GM08714 (cell line): Measurements from ENCODE around the gene FAM3A.
"Not testable (repeated sequence)": the region's sequence is repeated elsewhere in the genome, so short reads cannot be mapped to it uniquely, and the experiment has no call there.

ENCODE experiments used
- H3K4me3 ChIP-seq: fragments of 200-500 bp; sonication (Bioruptor generic); 2 replicates; pipeline ENCODE4 v1.5.1; 2014; ENCODE audit warnings: mild to moderate bottlenecking, low read length, inconsistent platforms
- ZNF274 ChIP-seq: IDR thresholded peaks from 2 replicates; pipeline ENCODE4 v1.6.1; 2012; ENCODE audit warnings: mild to moderate bottlenecking, low read depth, low read length

The FAM3A gene

DNA sequence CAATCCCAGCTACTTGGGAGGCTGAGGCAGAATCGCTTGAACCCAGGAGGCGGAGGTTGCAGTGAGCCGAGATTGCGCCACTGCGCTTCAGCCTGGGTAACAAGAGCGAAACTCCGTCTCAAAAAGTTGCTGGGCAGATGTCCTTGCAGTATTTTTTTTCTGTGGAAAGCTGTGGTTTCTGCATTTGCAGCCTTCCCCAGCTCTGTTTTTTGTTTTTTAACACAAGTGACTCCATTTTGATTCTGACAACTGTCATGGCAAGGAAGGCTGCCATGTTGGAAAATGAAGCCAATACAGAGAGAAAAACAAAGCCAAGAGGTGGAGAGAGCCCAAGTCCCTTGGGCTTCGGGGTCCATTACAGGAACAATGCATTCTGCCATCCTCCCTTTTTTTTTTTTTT lies 13.9 kb downstream of the FAM3A start:
- TF ChIP-seq ZNF274 = no peak
- no peak overlapping the region for H3K4me3 ChIP-seq

DNA sequence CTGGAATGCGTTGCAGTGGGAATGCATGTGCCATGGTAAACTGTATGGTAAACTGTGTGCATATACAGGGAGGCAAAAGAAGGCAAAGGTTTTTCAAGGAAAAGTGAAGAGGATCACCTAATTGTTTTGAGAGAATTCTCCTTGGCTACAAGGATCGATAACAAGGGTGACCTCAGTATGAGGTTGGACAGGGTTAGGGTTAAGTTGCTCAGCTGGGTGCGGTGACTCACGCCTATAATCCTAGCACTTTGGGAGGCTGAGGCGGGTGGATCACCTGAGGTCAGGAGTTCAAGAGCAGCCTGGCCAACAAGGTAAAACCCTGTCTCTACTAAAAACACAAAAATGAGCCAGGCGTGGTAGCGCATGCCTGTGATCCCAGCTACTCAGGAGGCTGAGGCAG lies 14.6 kb downstream of the FAM3A start:
- H3K4me3 ChIP-seq = not testable (repeated sequence)

DNA sequence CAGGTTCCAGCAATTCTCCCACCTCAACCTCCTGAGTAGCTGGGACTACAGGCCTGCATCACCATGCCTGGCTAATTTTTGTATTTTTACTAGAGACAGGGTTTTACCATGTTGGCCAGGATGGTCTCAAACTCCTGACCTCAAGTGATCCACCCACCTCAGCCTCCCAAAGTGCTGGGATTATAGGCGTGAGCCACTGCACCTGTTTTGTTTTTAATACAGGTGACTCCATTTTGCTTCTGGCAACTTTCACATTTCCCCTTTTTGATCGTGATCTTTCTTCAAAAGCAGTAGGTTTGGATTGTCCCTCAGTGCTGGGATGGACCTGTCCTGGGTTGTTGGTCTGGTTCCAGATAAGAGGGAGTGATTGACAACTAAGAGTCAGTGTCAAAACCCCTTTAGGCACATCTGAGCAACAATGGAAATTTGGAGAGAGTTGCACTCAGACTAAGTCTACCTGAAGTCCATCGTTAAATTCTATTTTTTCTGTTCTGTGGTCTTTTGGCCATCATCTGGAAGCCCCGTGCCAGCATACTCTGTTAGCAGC lies 19.4 kb downstream of the FAM3A start:
- not testable (repeated sequence) for H3K4me3 ChIP-seq

DNA sequence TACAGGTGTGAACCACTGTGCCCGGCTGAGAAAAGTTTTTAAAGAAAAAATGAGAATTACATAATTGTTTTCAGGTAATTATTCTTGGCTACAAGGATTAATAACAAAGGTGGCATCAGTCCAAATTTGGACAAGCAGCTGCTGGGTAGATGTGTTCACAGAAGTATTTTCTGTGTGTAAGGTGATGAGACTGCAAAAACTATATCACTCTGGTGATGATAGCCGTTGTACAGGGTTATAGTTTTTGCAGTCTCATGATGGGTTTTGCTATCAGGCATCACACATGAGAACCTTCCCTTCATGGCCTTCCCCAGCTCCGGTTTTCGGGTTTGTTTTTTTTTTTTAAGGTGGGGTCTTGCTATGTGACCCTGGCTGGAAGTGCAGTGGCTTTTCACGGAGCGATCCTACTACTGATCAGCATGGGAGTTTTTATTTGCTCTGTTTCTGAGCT lies 20.5 kb downstream of the FAM3A start:
- no peak overlapping the region for H3K4me3 ChIP-seq

DNA sequence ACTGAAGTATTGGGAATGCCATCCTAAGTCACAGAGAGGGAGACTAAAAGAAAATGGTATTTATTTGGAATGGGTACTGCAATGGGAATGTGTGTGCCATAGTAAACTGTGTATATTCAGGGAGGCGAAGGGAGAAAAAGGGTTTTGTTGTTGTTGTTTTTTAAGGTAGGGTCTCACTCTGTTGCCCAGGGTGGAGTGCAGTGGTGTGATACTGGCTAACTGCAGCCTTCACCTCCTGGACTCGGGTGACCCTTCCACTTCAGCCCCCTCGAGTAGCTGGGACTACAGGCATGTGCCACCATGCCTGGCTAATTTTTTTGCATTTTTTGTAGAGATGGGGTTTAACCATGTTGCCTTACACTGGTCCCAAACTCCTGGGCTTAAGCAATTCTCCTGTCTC lies 21.3 kb downstream of the FAM3A start:
- TF ChIP-seq ZNF274 = no peak

More for the DNA sequence above, 20.5 kb downstream of the FAM3A start:
- TF ChIP-seq ZNF274 = no peak

DNA sequence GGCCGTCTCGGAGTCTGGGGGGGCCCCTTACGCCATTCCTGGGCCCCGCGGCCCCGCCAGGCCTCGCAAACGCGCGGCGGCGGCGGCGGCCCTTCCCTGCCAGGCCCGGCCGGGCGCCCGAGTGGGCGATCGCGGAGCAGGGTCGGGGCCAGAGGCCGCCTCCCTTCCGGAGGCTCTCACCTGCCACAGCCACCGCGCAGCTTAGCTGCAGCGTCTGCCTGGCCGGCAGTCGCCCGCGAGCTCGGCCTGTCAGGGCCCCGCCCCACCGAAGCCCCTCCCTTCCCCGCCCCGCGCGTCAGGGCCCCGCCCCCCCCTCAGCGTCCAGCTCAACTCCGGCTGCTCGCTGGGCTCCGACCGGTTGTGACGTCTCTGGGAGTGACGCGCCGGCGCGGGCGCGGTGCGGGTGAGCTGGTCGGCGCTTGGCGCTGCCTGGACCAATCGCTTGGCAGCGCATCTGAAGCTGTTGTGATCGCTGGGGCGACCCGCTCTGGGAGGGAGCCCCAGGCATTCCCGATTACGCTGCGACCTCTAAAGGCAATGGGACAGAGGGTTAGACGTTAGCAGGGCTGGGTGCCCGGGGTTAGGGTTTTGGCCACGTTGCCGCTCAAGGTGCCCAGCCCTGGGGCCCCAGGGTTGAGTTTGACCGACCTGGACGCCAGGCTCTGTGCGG lies 25.5 kb downstream of the FAM3A start, which contains the start of gene SLC10A3:
TSS of gene SLC10A3 (minus strand) at position 216 of the 670 bp plus-strand sequence. CDS start 1,689 bp downstream, outside the sequence.
- no peak for TF ChIP-seq ZNF274
- H3K4me3 ChIP-seq = peak within 1 kb of the TSS; percentile 79; the same call in 1 of the 2 replicates

More for the DNA sequence above, 21.3 kb downstream of the FAM3A start:
- no peak overlapping the region for H3K4me3 ChIP-seq

DNA sequence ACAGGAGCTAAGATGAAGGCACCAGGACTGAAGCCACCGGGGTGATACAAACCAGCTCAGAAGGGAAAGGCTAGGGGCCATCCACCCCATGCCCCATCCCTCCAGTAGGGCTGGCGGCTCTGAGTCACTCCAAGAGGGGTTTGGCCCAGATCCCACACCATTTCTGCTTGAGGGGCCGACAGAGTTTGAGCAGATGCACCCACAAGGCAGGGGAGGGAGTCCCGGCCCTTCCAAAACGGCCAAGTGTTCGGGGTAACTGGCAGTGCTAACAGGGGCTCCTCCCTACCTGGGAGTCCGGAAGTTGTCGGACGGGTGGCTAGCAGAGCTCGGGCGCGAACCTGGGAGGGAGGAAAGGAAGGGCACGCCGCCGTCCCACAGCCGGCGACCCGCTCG lies 26.0 kb downstream of the FAM3A start:
- H3K4me3 ChIP-seq = peak overlapping the region; percentile 49; the same call in 1 of the 2 replicates
- TF ChIP-seq ZNF274 = no peak

DNA sequence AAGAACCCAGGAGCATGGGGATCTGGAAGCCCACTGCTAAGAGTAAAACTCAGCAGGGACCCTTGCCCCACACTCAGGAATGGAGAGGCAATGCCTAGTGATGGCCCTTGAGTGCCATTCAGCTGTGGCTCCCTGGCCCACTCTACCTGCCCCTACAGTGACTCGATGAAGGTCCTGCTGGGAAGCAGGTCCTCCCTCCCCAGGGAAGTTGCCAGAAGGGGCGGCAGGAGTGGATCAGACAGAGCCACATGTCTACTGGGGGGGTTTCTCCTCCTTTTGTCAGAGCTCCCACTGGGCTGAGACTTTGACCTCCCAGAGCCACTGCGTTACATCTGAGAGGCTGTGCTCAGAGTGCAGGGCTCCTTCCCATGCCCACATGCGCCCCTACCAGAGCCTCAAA lies 26.9 kb downstream of the FAM3A start:
- H3K4me3 ChIP-seq = no peak overlapping the region; the same call in 1 of the 2 replicates
- TF ChIP-seq ZNF274 = no peak

DNA sequence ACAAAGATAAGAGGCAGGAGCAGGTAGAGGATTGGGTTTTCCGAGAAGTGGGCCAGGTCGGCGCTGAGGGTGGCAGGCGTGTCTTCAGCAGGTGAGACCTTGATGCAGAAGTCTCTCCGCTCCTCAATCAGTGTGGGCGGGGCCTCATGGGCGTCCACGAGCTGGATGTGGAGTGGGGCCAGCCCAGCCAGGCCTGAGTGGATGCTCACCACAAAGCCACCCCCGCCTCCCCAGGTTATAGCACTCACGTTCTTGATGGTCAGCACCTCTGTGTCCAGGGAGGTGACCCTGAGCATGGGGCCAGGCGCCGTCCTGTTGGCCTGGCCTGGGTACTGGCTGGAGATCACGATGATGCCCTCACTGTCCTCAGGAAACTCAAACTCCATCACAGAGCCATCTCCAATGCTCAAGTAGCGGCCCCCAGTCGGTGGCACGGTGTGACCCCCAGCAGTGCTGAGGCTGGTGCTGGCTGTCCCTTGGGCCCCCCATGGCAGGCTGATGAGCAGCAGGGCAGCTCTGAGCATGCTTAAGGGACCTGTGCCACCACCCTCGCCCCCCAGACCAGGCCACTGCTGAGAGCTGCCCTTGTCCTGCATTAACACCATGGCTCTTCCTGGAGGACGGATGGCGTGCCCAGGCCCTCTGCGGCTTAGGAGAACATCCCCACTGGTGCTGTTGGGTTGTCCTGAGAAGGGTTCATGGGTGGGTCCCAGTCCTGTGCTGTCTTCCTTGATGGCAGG lies 27.5 kb downstream of the FAM3A start:
- no peak for TF ChIP-seq ZNF274
- H3K4me3 ChIP-seq = no peak overlapping the region

DNA sequence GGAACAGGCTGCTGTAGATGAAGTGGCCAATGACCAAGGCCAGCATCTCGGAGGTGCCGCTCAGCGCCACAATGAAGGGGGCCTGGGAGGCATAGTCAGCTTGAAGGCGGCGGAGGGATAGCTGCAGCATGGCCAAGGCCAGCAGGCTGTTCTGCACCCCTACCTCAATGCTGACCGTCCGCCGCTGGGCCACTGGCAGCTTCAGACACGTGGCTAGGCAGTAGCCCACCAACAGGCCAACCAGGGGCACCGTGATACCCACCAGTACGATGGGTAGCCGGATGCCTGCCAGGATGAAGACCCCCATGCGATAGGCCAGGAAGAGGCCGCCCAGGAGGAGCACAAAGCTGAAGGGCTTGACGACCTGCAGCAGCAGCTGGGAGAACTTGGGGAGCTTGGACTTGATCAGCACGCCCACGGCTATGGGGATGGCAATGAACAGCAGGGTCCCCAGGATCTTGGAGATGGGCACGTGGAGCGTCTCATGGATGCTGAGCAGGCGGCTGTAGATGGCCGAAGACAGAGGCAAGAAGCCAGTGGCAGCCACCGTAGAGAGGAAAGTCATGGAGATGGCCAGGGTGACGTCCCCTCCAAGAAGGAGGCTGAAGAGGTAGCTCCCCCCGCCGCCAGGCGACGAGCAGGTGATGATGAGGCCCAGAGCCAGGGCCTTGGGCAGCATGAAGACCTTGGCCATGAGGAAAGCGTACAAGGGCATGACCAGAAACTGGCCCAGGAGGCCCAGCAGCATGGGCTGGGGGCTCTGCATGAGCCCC lies 28.3 kb downstream of the FAM3A start:
- no peak overlapping the region for H3K4me3 ChIP-seq
- no peak for TF ChIP-seq ZNF274

DNA sequence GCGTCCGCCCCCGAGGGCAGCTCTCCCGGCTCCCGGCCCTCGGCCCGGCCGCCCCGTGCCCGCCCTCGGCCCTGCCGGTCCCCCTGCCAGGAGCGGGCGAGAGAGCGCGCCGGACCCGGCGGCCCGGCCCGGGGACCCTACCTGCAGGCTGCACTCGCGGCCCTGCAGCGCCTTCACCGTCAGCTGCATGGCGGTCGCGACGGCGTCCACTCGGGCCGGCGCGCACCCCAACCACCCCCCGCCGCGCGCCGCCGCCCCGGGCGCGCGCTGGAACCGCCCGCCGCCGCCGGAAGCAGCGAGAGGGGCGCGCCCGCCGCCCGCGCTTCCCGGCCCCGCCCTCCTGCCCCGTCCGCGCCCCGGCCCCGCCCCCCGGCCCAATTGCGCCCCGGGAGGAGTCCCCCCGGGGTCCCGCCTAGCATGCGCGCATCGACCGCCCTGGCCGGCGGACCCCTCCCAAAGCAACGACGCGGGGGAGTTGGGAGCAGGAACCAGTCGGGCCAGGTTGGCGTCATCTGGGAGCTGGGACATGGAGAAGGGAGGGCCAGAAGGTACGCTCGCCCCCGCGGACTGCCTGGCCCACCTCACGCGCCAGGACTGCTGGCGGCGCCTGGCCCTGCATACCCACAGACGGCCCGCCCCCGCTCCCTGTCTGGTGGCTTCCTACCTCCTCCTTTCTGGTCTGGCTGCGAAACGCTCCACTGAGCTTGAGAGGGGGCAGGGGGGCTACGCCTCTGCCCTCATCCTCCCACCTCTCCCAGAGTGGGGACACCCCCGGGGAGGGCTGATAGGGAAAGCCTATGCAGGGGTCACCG lies 29.4 kb downstream of the FAM3A start, which contains the start of gene UBL4A:
TSS of gene UBL4A (minus strand) at position 220 of the 812 bp plus-strand sequence. CDS start at position 189, 31 bp downstream.
- TF ChIP-seq ZNF274 = no peak
- H3K4me3 ChIP-seq = peak within 1 kb of the TSS; percentile 72

DNA sequence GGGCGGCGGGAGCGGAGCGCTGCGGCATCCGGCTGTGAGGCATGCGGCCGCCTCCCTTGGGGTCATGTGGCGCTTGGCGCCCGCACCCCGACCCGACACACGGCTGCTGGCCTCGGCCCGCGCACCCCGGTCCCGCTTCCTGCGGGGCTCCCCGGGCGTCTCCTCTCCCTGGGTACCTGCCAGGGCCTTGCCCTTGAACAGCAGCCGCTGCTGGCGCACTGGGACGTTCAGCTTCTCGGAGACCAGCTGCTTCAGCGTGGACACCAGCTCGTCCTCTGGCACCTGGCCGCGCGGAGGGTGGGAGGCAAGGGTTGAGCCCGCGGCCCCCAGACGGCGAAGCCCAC lies 30.0 kb downstream of the FAM3A start:
- TF ChIP-seq ZNF274 = no peak
- peak overlapping the region; percentile 72 for H3K4me3 ChIP-seq
